Measurements from ENCODE around the gene ARL15. TPM values are rescaled to one million over a fixed set of nuclear protein-coding genes. Genes with fewer than 3 reads are reported as not detected.
"Not testable (repeated sequence)": the region's sequence is repeated elsewhere in the genome, so short reads cannot be mapped to it uniquely, and the experiment has no call there.

ARL15 gene
- 28.3 and 29.7 TPM in 2 replicates for total RNA-seq (2014; rRNA removed; shearing (Covaris generic))

DNA sequence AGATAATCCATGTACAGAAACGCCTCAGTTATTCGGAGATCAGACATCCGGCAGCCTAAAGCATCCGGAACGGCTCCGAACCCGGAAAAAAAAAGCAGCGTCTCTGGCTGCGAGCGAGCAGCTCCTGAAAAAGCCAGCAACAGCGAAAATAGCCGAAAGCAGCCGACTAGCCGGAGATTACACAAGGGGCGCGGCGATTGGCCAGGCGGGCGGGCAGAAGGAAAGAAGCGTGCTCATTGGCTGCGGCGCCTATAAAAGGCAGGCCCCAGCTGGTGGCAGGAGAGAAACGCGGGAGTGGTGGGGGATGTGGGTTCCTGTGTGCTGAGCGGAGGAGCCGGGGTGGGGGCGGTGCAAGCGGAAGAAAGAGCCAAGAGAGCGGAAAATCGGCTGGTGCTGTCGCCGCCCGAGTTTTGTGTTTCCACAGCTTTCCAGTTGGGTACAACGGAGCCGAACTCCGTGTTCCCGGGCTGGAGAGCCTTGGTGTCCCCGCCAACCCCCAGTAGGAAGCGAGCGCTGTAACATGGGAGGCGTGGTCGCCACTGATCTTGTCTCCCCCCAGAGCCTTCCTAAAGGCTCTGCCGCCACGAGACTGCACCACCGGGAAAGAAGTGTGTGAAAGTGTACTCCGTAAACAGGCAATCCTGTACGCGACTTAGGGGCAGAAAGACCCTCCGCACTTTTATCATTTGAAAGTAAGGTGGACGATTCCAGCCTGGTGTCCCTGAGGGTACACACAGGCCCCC, at the start of gene ARL15:
ARL15 (minus strand) TSS at position 141 of the 743 bp plus-strand sequence.
- DNase-seq (ENCODE audit: low spot score) = peak; percentile 97

DNA sequence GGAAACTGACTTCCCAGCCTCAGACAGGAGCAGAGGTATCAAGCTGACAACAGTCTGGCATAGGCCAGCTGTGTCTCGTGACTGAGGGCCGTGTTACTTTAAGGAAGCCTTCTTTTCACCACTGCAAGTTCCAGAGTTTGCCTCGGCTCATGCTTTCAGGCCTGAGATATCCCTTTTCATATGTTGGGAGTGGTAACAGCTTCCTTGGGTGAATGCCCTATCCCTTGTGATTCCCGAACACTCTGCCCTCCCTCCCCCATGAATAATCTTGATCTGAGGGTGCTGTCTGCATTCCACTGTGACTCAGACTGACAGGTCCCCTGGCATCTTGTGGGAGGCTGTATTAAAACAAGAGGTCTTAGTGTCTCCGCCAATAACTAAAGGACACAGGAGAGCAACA, 49.7 kb upstream of the ARL15 start:
- peak; percentile 95 for DNase-seq (ENCODE audit: low spot score)

DNA sequence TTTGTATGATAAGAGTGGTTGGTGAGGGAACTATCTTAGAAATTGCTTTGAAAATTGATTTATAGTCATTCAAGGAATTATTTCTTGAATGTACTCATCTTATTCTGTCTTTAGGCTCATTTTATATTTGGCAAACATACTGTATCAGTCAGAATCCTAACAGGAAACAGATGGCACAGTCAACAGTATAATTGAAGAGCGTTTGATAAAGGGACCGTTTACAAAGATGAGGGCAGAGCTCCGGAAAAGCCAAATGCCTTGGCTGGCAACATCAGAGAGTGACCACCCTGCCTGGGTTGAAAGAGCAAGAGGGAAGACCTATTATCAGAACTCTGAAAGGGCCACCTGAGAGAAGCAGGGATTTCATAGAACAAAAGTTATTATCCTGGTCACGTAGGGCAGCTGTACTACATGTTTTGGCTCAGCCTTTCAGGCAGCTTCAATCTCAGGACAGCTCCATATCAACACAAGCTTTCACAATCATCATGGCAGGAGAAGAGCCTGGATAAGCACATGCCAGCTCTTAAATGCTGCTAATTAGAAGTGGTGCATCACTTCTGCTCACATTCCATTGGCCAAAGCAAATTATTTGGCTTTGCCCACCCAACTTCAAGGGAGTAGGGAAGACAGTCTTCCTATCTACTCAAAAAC, 47.2 kb upstream of the ARL15 start:
- peak; percentile 13 for DNase-seq (ENCODE audit: low spot score)

DNA sequence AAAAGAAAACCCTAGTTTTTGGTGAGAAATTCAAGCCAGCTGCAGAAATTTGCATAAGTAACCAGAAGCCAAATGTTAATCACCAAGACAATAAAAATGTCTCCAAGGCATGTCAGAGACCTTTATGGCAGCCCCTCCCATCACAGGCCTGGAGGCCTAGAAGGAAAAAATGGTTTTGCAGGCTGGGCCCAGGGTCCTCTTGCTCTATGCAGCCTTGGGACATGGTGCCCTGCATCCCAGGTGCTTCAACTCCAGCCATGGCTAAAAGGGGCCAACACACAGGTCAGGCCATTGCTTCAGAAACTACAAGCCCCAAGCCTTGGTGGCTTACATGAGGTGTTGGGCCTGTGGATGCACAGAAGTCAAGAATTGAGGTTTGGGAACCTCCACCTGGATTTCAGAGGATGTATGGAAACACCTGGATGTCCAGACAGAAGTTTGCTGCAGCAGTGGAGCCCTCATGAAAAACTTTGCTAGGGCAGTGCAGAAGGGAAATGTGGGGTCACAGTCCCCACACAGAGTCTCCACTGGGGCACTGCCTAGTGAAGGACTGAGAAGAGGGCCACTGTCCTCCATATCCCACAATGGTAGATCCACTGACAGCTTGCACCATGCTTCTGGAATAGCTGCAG, 43.7 kb upstream of the ARL15 start:
- DNase-seq (ENCODE audit: low spot score) = not testable (repeated sequence)

DNA sequence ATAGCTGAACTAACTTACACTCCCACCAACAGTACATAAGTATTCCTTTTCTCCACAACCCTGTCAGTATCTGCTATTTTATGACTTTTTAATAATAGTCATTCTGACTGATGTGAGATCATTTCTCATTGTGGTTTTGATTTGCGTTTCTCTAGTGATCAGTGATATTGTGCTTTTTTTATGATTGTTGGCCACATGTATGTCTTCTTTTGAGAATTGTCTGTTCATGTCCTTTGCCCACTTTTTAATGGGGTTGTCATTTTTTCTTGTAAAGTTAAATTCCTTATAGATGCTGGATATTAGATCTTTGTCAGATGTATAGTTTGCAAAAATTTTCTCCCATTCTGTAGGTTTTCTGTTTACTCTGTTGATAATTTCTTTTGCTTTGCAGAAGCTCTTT, 42.2 kb upstream of the ARL15 start:
- DNase-seq (ENCODE audit: low spot score) = not testable (repeated sequence)

DNA sequence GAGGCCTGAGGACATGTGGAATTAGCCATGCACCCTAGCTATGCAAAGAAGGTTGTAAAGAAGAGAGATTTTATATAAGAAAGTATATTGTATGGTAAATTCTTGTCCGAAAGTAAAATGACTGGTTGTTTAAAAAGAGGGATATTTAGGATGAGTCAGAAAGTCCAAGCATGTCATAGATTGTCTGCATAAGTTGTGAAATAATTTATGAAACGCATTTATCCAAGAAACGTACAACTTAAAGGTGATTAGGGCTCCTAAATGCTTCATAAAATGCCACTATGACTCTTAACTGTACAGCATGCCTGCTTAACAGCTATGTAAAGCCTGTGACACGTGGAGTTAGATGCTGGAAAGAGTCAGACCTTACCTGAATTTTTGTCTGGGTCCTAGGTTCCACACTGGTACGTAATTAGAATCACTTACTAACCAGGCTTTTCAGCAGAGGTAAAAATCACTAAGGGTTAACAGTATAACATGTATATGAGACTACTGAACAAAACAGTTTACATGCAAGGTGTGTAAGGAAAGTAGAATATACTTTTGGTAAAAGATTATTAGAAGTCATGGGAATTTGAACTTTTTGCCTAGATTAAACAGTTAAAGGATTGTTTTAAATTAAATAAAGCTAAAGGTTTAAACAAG, 37.0 kb upstream of the ARL15 start:
- DNase-seq (ENCODE audit: low spot score) = no peak

DNA sequence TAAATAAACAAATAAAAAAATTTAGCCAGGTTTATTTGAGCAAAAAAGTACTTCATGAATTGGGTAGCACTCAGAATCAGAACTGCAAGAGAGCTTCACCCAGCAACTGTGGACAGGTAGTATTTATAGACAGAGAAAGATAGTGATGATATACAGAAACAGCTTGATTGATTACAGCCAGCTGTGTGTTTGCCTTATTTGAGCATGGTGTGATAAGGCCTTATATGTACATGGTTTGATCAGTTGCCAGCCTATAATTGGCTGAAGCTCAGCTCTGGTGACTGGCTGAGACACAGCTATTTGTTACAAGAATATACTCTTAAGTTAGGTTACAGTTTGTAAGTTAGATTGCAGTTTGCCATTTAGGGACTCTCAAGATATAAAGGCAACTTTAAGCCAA, 34.3 kb upstream of the ARL15 start:
- DNase-seq (ENCODE audit: low spot score) = no peak

DNA sequence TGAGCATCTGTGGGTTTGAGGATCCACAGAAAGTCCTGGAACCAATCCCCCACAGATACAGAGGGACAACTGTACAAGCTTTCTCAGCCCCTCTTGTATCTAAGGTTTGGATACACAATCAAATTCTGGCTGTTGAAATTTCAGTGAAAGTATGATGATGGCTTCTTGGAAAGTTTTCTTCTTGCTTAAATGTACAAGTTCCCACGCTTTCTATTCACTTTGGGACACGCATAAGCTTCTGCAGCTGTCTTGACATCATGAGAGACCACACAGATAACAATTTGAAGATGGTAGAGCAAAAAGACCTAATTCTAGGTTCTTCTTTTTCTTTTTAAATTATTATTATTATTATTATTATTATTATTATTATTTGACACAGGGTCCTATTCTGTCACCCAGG, 31.6 kb upstream of the ARL15 start:
- DNase-seq (ENCODE audit: low spot score) = no peak

DNA sequence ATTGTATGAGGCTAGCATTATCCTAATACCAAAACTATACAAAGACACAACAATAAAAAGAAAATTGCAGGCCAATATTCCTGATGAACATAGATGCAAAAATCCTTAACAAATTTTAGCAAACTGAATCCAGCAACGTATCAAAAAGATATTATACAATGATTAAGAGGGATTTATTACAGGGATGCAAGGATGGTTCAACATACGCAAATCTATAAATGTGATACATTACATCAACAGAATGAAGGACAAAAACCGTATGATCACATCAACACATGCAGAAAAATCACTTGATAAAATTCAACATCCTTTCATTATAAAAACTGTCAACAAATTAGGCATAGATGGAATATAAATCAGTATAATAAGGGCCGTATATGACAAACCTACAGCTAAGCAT, 27.1 kb upstream of the ARL15 start:
- DNase-seq (ENCODE audit: low spot score) = no peak

DNA sequence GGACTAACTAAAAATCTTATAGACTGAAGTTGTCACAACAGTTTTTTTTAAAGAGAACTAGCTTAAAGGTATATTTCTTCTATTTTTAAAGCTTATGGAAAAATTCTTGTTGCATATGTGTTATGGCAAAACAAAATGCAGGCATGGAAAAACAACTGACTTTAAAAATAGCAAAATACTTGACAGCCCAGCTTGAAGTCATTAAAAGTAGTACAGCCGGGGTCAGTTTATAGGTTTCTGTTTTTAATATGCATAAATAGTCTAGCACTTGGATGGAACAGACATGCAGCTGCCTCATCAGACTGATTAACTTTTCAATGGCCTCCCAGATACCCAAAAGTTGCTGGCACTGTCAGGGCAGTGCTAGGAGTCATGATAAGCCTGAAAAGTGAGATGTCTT, 22.3 kb upstream of the ARL15 start:
- no peak for DNase-seq (ENCODE audit: low spot score)

DNA sequence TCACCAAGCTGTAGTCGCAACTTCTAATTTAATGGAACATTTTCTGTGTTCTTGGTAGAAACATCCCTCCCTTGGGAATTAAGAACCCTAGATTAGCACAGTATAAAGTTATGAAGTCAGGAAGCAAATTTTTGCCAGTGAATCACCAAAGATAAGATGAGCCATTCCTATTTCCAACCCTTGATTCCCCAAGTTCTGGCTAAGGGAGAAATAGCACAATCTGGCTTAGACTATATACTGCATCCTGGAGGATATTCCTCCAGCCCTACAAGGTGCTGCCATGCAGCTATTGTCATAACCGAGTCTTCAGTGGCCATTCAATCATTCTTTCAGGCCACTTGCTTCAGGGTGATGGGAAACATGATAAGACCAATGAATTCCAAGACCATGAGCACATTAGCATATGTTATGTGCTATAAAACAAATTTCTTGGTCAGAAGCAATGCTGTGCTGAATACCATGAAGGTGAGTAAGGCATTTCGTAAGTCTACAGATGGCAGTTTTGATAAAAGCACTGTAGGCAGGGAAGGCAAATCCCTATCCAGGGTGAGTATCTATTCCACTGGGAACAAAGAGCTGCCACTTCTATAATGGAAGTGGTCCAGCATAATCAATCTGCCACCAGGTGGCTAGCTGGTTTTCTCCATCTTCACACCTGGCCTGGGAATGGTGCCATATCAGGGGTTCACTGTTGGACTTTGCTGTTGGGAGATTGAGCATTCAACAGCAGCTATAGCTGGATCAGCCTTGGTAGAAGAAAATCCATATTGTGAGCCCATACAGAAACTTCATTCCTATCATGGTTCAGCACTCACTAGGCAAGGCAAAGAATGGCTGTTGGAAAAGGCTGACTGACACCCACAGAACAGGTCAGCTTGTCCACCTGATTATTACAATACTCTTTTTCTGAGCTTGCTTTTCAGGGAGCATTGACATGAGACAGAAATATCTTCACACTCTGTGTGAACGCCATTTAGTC, 19.6 kb upstream of the ARL15 start:
- DNase-seq (ENCODE audit: low spot score) = peak; percentile 98

DNA sequence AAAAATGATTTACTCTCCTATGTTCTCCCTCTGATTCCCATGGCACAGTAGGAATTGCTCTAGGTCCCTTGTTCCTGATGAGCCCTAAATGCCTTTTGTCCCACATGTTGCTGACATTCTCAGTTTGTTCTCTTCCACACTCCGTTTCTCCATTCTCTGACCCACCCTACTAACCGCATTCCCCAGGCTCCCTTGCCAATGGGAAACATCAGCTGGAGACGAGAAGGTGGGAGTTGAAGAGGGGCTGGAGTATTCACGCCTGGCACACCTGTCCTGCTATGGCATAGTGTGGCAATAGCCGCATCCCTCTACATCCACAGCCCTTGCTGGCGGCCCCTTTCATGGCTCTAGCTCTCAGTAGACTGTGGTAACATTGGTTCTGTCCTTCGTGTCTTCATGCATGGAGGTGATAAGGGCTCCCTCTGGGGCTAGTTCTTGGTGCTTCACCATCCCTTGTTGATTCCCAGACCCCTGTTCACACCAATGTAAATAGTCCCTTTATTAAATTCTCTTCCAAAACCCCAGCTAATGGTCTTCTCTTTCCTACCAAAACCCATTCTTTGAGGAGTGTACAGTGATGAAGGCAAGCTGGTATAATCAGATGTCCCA, 16.4 kb upstream of the ARL15 start:
- DNase-seq (ENCODE audit: low spot score) = no peak

DNA sequence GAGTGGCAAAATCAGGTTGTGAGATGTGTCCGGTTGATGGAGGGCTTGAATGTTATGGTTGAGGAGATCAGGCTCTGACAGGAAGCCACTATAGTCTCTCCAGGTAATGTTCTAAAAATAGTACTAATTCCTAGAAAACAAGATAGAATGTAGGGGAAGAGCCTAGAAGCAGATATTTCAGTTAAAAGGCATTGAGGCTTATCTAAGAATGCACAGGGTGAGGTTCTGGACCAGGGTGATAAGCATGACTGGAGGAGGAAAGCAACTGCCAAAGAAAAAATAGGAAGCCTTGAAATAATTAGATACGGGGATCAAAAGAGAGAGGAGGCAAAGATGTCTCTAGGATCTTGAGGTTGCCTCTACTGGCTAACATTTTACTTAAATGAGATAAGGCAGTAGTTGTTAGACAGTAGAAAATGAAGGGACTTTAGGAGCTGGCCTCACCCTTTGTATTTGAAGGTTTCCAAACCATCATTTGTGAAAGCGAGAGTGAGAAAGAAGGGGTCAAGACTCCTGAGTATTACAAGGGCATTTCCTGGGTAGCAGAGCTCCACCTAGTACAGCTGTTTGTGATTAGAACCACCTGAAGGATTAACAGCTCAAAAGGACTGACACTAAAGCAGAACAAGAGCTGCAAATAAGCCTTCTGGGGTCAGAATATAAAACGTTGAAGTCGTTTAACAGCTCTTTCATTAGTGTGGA, 15.4 kb upstream of the ARL15 start:
- DNase-seq (ENCODE audit: low spot score) = no peak

DNA sequence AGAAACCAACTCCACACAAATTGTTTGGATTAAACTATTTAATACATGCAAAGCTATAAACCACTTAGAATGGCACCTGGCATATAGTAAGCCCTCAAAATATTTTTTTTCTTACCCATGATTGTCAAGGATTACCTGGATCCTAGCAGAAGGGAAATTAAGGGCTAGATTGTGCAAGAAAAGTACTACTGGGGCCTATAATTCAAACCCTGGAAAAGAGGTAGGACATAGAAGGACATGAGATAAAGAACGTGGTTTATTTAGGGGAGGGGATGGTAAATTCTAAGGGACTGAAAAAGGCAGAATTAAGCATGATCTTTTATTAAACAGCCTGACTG, 14.9 kb upstream of the ARL15 start:
- DNase-seq (ENCODE audit: low spot score) = no peak

DNA sequence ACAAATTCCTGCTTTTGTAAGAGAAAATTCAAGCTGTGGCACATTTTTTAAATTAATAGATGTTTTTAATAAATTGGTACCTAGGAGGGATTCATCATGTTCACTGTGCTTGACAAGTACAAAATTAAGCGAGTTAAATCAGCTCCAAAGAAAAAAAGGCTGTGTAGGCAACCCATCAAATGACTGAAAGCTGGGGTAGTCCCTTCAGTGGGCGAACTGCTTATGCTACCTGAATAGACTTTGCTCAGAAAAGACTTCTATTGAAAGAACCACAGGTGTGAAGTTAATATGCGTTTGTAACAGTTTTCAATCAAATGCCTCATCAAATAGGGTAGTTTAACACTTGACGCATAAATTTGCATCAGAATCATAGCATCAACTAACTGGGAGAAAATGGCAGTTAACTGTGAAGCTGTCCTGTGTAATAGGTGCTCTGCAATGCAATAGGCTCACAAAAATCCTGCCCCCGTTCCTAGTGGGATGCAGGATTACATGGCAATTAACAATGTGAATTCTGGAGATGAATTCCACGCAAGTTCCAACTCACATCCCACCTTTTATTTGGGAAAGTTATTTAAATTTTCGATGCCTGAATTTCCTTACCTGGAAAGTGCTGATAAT, 14.4 kb upstream of the ARL15 start:
- DNase-seq (ENCODE audit: low spot score) = no peak

DNA sequence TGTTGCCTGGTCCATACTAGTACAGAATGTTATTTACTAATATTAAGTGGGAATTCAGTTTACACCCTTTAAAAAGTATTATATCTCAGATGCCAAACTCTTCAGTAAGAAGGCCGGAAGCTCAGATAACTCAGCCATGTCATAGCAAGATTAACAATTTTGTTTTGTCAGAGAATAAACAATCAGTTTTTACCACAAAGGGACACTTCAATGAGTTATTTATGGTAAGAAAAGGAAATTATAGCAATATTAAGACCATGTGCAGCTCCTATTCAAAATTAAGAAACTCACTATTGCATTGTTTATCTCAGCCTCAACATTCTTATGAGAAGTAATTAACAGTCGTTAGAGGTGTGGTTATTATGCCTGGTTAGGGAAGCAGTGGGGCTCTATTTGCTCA, 13.1 kb upstream of the ARL15 start:
- no peak for DNase-seq (ENCODE audit: low spot score)

DNA sequence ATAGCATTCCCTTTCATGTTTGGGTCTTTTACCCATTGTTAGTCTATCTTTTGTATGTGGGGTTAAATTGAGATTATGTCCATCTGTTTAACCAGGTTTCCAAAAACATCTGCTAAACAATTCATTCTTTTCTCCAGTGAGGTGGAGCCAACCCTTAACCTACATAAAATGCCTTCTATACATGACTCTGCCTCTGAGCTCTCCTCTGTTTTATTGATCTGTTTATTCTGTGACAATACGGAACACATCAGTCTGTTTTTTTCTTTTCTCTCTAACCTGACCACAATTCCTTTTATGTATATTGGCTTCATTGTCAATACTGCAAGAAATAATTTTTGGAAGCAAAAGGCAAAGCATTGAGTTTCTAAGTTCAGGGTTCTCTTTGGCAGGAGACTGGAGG, 9.9 kb upstream of the ARL15 start:
- DNase-seq (ENCODE audit: low spot score) = no peak

DNA sequence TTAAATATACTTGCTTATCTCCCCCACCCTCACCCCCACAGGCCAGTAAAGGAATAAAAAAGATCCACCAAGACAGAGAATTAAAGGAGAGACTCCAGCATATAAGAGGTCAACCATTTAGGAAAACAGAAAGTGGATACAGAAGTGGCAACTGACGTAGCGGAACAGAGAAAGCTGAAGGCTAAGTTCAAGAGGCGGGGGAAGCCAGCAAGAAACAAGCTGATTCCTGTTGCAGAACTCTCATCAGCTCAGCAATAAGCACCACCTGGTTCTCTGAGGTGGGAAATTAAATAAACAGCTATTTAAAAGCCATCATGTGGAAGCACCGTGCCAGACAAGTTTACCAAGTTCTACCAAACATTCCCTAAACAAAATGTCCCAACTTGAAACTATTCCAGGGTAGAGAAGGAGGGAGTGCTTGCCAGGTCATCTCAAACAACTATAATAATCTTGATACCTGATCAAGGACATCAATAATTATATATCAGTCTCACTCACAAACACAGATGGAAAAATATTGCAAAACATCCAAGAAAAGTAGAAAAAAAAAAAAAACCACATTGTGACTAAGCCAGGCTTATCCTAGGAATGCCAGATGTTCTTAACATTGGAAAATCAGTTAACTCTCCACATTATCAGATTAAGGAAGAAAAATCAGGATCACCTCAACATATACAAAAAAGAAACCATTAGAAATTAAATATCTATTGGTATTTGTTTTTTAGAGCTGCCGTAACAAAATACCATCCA, 7.3 kb upstream of the ARL15 start:
- peak; percentile 16 for DNase-seq (ENCODE audit: low spot score)

Measured in A172 (cell line).